HEK293 (cell line): ENCODE results near the gene HOXA10.

Experiments used
- BCL11B ChIP-seq: fragments of 450-650 bp; formaldehyde crosslinking; IDR thresholded peaks from 2 replicates; pipeline ENCODE4 v1.5.1; 2016; ENCODE audit warnings: low read depth, missing biosample characterization, missing genetic modification characterization
- GFI1B ChIP-seq: fragments of 450-650 bp; formaldehyde crosslinking; IDR thresholded peaks from 2 replicates; pipeline ENCODE4 v1.5.1; 2016; ENCODE audit warnings: missing biosample characterization, missing genetic modification characterization
- GLI2 ChIP-seq: fragments of 450-650 bp; formaldehyde crosslinking; IDR thresholded peaks from 2 replicates; pipeline ENCODE4; 2017; ENCODE audit warnings: missing biosample characterization, missing genetic modification characterization, low read depth, borderline replicate concordance
- GLIS1 ChIP-seq: fragments of 450-650 bp; formaldehyde crosslinking; IDR thresholded peaks from 2 replicates; pipeline ENCODE4 v1.5.1; 2016; ENCODE audit warnings: missing biosample characterization, missing genetic modification characterization
- HOXD13 ChIP-seq: sonication (generic); formaldehyde crosslinking; IDR thresholded peaks from 2 replicates; pipeline ENCODE4 v1.8.0; 2022; ENCODE audit warnings: missing genetic modification reagents, borderline replicate concordance
- KLF10 ChIP-seq: fragments of 450-650 bp; IDR thresholded peaks from 2 replicates; pipeline ENCODE4 v1.5.1; 2018; ENCODE audit warnings: missing biosample characterization, mild to moderate bottlenecking, missing genetic modification characterization
- OSR2 ChIP-seq: fragments of 450-650 bp; formaldehyde crosslinking; IDR thresholded peaks from 2 replicates; pipeline ENCODE4 v1.5.1; 2016; ENCODE audit warnings: missing biosample characterization, missing genetic modification characterization
- SP3 ChIP-seq: fragments of 450-650 bp; formaldehyde crosslinking; IDR thresholded peaks from 2 replicates; pipeline ENCODE4 v1.5.1; 2016; ENCODE audit warnings: missing biosample characterization, missing genetic modification characterization
- TCF7L2 ChIP-seq: IDR thresholded peaks from 2 replicates; pipeline ENCODE4 v1.6.1; 2011; ENCODE audit warnings: low read depth, mild to moderate bottlenecking, inconsistent platforms, low read length, moderate library complexity, borderline replicate concordance
- ZBTB20 ChIP-seq: fragments of 450-650 bp; formaldehyde crosslinking; IDR thresholded peaks from 2 replicates; pipeline ENCODE4 v1.5.1; 2016; ENCODE audit warnings: missing biosample characterization, missing genetic modification characterization
- ZFP41 ChIP-seq: fragments of 450-650 bp; formaldehyde crosslinking; IDR thresholded peaks from 2 replicates; pipeline ENCODE4 v1.5.1; 2016; ENCODE audit warnings: missing biosample characterization, missing genetic modification characterization, borderline replicate concordance
- ZNF132 ChIP-seq: fragments of 450-650 bp; formaldehyde crosslinking; IDR thresholded peaks from 2 replicates; pipeline ENCODE4 v1.5.1; 2017; ENCODE audit warnings: missing biosample characterization, missing genetic modification characterization, borderline replicate concordance
- ZNF24 ChIP-seq: fragments of 450-650 bp; formaldehyde crosslinking; IDR thresholded peaks from 2 replicates; pipeline ENCODE4 v1.5.1; 2016; ENCODE audit warnings: missing biosample characterization, missing genetic modification characterization
- ZNF366 ChIP-seq: fragments of 450-650 bp; formaldehyde crosslinking; conservative IDR thresholded peaks from 2 replicates; pipeline ENCODE4 v1.5.1; 2016; ENCODE audit warnings: missing biosample characterization, missing genetic modification characterization
- ZNF513 ChIP-seq: fragments of 450-650 bp; IDR thresholded peaks from 2 replicates; pipeline ENCODE4 v1.5.1; 2018; ENCODE audit warnings: missing biosample characterization, missing genetic modification characterization
- ZNF530 ChIP-seq: fragments of 450-650 bp; formaldehyde crosslinking; IDR thresholded peaks from 2 replicates; pipeline ENCODE4 v1.5.1; 2016; ENCODE audit warnings: low read depth, missing biosample characterization, missing genetic modification characterization
- ZNF580 ChIP-seq: fragments of 450-650 bp; formaldehyde crosslinking; IDR thresholded peaks from 2 replicates; pipeline ENCODE4 v1.5.1; 2016; ENCODE audit warnings: missing biosample characterization, missing genetic modification characterization
- ZNF629 ChIP-seq: fragments of 450-650 bp; formaldehyde crosslinking; IDR thresholded peaks from 2 replicates; pipeline ENCODE4 v1.5.1; 2017; ENCODE audit warnings: missing biosample characterization, missing genetic modification characterization
- ZNF704 ChIP-seq: fragments of 450-650 bp; formaldehyde crosslinking; IDR thresholded peaks from 2 replicates; pipeline ENCODE4 v1.5.1; 2016; ENCODE audit warnings: missing biosample characterization, missing genetic modification characterization
- ZNF843 ChIP-seq: fragments of 450-650 bp; formaldehyde crosslinking; IDR thresholded peaks from 2 replicates; pipeline ENCODE4 v1.5.1; 2016; ENCODE audit warnings: missing biosample characterization, missing genetic modification characterization
- ZSCAN4 ChIP-seq: fragments of 450-650 bp; formaldehyde crosslinking; IDR thresholded peaks from 2 replicates; pipeline ENCODE4 v1.5.1; 2017; ENCODE audit warnings: missing biosample characterization, missing genetic modification characterization
- TF ChIP-seq, protein P1 (sequence below): fragments of 450-650 bp; formaldehyde crosslinking; conservative IDR thresholded peaks from 2 replicates; pipeline ENCODE4 v1.5.1; 2016; ENCODE audit warnings: low read depth, missing biosample characterization, missing genetic modification characterization
- TF ChIP-seq, protein P2 (sequence below): fragments of 450-650 bp; formaldehyde crosslinking; IDR thresholded peaks from 2 replicates; pipeline ENCODE4 v1.5.1; 2017; ENCODE audit warnings: missing biosample characterization, missing genetic modification characterization
- TF ChIP-seq, protein P3 (sequence below): fragments of 450-650 bp; formaldehyde crosslinking; IDR thresholded peaks from 2 replicates; pipeline ENCODE4 v1.5.1; 2017; ENCODE audit warnings: missing biosample characterization, missing genetic modification characterization
- TF ChIP-seq, protein P4 (sequence below): fragments of 450-650 bp; formaldehyde crosslinking; IDR thresholded peaks from 2 replicates; pipeline ENCODE4 v1.5.1; 2016; ENCODE audit warnings: missing biosample characterization, missing genetic modification characterization, borderline replicate concordance

The HOXA10 gene

DNA sequence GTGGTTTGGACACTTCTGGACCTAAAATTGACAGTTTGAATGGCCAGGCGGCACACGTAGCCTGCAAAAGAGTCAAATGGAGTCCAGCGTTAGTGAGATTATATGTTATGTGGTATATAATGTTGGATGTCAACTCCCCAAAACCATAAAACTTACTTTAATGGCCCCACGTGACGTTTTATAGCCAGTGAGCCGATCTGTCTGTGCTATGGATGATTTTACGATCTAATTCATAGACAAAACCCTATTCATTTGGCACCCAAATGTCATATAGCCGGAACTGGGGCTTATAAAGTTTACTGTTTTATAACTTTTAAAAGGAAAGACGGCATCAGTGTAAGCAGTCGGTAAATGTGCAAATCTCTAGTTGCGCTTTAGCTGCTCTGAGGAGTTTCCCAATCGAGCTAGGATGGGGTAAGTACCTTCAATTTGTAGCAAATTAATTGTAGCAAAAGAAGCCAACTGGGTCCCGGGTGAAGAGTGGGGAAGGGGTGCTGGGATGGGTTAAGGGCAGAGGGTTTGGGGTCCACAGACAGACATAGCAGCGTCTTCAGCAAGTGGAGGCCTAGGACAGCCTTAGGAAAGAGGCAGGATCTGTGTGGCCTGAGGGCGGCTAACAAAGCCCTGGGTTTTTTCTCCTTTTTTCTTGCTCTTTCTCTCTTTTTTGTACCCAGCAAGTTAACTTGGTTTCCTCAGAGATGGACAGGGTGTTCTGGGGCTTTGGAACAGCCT lies 33.8 kb downstream of the HOXA10 start (continued):
- peak; percentile 87 for TF ChIP-seq GLI2 (tag by site-specific recombination)
- TF ChIP-seq ZBTB20 (tag by site-specific recombination): no peak
- peak; percentile 60 for TF ChIP-seq GLIS1 (tag by site-specific recombination)
- TF ChIP-seq ZNF530: no peak
- TF ChIP-seq ZNF580: peak; percentile 94
- TF ChIP-seq ZNF132: no peak
- TF ChIP-seq, protein P1, sequence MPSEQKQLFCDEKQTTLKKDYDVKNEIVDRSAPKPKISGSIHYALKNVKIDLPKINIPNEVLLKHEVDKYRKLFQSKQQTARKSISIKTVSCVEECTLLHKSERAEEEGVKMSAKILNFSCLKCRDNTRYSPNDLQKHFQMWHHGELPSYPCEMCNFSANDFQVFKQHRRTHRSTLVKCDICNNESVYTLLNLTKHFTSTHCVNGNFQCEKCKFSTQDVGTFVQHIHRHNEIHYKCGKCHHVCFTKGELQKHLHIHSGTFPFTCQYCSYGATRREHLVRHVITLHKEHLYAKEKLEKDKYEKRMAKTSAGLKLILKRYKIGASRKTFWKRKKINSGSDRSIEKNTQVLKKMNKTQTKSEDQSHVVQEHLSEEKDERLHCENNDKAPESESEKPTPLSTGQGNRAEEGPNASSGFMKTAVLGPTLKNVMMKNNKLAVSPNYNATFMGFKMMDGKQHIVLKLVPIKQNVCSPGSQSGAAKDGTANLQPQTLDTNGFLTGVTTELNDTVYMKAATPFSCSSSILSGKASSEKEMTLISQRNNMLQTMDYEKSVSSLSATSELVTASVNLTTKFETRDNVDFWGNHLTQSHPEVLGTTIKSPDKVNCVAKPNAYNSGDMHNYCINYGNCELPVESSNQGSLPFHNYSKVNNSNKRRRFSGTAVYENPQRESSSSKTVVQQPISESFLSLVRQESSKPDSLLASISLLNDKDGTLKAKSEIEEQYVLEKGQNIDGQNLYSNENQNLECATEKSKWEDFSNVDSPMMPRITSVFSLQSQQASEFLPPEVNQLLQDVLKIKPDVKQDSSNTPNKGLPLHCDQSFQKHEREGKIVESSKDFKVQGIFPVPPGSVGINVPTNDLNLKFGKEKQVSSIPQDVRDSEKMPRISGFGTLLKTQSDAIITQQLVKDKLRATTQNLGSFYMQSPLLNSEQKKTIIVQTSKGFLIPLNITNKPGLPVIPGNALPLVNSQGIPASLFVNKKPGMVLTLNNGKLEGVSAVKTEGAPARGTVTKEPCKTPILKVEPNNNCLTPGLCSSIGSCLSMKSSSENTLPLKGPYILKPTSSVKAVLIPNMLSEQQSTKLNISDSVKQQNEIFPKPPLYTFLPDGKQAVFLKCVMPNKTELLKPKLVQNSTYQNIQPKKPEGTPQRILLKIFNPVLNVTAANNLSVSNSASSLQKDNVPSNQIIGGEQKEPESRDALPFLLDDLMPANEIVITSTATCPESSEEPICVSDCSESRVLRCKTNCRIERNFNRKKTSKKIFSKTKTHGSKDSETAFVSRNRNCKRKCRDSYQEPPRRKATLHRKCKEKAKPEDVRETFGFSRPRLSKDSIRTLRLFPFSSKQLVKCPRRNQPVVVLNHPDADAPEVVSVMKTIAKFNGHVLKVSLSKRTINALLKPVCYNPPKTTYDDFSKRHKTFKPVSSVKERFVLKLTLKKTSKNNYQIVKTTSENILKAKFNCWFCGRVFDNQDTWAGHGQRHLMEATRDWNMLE: 0 out of 2 replicates have a peak, but pooled peaks have one; percentile 8
- TF ChIP-seq ZNF513 (tag by site-specific recombination): peak; percentile 14; the same call in 1 of the 2 replicates
- no peak for TF ChIP-seq ZFP41 (tag by site-specific recombination)
- TF ChIP-seq ZNF704 (tag by site-specific recombination): no peak
- 0 out of 2 replicates have a peak, but pooled peaks have one; percentile 11 for TF ChIP-seq SP3 (tag by site-specific recombination)
- peak; percentile 82 for TF ChIP-seq OSR2 (tag by site-specific recombination)
- TF ChIP-seq, protein P2, sequence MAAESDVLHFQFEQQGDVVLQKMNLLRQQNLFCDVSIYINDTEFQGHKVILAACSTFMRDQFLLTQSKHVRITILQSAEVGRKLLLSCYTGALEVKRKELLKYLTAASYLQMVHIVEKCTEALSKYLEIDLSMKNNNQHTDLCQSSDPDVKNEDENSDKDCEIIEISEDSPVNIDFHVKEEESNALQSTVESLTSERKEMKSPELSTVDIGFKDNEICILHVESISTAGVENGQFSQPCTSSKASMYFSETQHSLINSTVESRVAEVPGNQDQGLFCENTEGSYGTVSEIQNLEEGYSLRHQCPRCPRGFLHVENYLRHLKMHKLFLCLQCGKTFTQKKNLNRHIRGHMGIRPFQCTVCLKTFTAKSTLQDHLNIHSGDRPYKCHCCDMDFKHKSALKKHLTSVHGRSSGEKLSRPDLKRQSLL (tag by site-specific recombination): no peak
- peak; percentile 72 for TF ChIP-seq ZNF629 (tag by site-specific recombination)
- TF ChIP-seq ZSCAN4: 0 out of 2 replicates have a peak, but pooled peaks have one; percentile 13
- TF ChIP-seq, protein P3, sequence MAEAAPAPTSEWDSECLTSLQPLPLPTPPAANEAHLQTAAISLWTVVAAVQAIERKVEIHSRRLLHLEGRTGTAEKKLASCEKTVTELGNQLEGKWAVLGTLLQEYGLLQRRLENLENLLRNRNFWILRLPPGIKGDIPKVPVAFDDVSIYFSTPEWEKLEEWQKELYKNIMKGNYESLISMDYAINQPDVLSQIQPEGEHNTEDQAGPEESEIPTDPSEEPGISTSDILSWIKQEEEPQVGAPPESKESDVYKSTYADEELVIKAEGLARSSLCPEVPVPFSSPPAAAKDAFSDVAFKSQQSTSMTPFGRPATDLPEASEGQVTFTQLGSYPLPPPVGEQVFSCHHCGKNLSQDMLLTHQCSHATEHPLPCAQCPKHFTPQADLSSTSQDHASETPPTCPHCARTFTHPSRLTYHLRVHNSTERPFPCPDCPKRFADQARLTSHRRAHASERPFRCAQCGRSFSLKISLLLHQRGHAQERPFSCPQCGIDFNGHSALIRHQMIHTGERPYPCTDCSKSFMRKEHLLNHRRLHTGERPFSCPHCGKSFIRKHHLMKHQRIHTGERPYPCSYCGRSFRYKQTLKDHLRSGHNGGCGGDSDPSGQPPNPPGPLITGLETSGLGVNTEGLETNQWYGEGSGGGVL: no peak
- TF ChIP-seq GFI1B: peak; percentile 10; the same call in 1 of the 2 replicates
- TF ChIP-seq ZNF366 (tag by site-specific recombination): peak; percentile 62
- peak; percentile 65 for TF ChIP-seq KLF10 (tag by site-specific recombination)
- peak; percentile 98 for TF ChIP-seq ZNF843 (tag by site-specific recombination)
- TF ChIP-seq TCF7L2: peak; percentile 58; the same call in 1 of the 2 replicates
- TF ChIP-seq ZNF24 (tag by site-specific recombination): peak; percentile 63; the same call in 1 of the 2 replicates
- TF ChIP-seq, protein P4, sequence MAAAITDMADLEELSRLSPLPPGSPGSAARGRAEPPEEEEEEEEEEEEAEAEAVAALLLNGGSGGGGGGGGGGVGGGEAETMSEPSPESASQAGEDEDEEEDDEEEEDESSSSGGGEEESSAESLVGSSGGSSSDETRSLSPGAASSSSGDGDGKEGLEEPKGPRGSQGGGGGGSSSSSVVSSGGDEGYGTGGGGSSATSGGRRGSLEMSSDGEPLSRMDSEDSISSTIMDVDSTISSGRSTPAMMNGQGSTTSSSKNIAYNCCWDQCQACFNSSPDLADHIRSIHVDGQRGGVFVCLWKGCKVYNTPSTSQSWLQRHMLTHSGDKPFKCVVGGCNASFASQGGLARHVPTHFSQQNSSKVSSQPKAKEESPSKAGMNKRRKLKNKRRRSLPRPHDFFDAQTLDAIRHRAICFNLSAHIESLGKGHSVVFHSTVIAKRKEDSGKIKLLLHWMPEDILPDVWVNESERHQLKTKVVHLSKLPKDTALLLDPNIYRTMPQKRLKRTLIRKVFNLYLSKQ (tag by site-specific recombination): no peak
- peak; percentile 65; the same call in 1 of the 2 replicates for TF ChIP-seq BCL11B (tag by site-specific recombination)
- TF ChIP-seq HOXD13 (CRISPR knock-in tag): peak; percentile 62; the same call in 1 of the 2 replicates
